ACC112 (cell line): ENCODE data around the gene PRR19.
A peak's percentile ranks its signal among the peaks of the same experiment; 100 is the strongest.

Experiments
- H2AFZ ChIP-seq: fragments of 200-600 bp; sonication (generic); one replicate; pipeline ENCODE4 v1.6.0; 2017; ENCODE audit warnings: antibody characterized with exemption, low read length; ENCODE audit not compliant: unreplicated experiment
- H3K27ac ChIP-seq: fragments of 200-600 bp; sonication (generic); 2 replicates; pipeline ENCODE4 v1.5.1; 2014; ENCODE audit warnings: low read depth, mild to moderate bottlenecking, antibody characterized with exemption, low read length, moderate library complexity
- H3K27me3 ChIP-seq: fragments of 200-600 bp; sonication (generic); 2 replicates; pipeline ENCODE4 v1.6.1; 2014; ENCODE audit warnings: mild to moderate bottlenecking, antibody characterized with exemption, low read length, moderate library complexity, mixed read lengths; ENCODE audit not compliant: insufficient read depth
- H3K36me3 ChIP-seq: fragments of 200-600 bp; sonication (generic); 2 replicates; pipeline ENCODE4 v1.6.1; 2016; ENCODE audit warnings: mild to moderate bottlenecking, antibody characterized with exemption, low read length, moderate library complexity, mixed read lengths; ENCODE audit not compliant: insufficient read depth
- H3K4me1 ChIP-seq: fragments of 200-600 bp; sonication (generic); one replicate; pipeline ENCODE4 v1.6.1; 2016; ENCODE audit warnings: low read length, mixed read lengths; ENCODE audit not compliant: insufficient read depth, unreplicated experiment, control insufficient read depth
- H3K4me3 ChIP-seq: fragments of 200-600 bp; sonication (generic); 2 replicates; pipeline ENCODE4 v1.5.1; 2014; ENCODE audit warnings: mild to moderate bottlenecking, low read depth, low read length
- H3K79me2 ChIP-seq: fragments of 200-600 bp; sonication (generic); one replicate; pipeline ENCODE4 v1.6.0; 2016; ENCODE audit warnings: low read length; ENCODE audit not compliant: control insufficient read depth, unreplicated experiment, insufficient read depth

PRR19 gene

GRCh38 chr19:42303101-42303464 lies 1.2 kb downstream of the PRR19 start:
- Histone ChIP-seq H2AFZ (peak overlapping the region; percentile 86), H3K4me3 (peak overlapping the region; percentile 87), H3K4me1 (peaks cover 7% of the 10 kb centered on the region), H3K36me3 (no peaks in the 10 kb centered on the region), H3K27me3 (no peaks in the 10 kb centered on the region), H3K27ac (no peak overlapping the region; the same call in 1 of the 2 replicates), H3K79me2 (no peaks in the 10 kb centered on the region)

GRCh38 chr19:42303876-42304275 lies 1.9 kb downstream of the PRR19 start:
- Histone ChIP-seq H3K27me3 (no peaks in the 10 kb centered on the region), H2AFZ (no peak overlapping the region), H3K36me3 (no peaks in the 10 kb centered on the region), H3K4me1 (peaks cover 7% of the 10 kb centered on the region), H3K27ac (no peak overlapping the region), H3K79me2 (no peaks in the 10 kb centered on the region), H3K4me3 (no peak overlapping the region)

- Histone ChIP-seq H3K36me3 (no peaks in the 10 kb centered on the region), H2AFZ (no peak overlapping the region), H3K4me3 (no peak overlapping the region), H3K27me3 (no peaks in the 10 kb centered on the region), H3K4me1 (peaks cover 7% of the 10 kb centered on the region), H3K27ac (no peak overlapping the region), H3K79me2 (no peaks in the 10 kb centered on the region)
Observed at GRCh38 chr19:42306646-42307045, 4.7 kb downstream of the PRR19 start.

- no peak overlapping the region for H3K4me3 ChIP-seq
- no peaks in the 10 kb centered on the region for H3K36me3 ChIP-seq
- H3K27ac ChIP-seq = no peak overlapping the region
- H3K79me2 ChIP-seq = no peaks in the 10 kb centered on the region
- no peaks in the 10 kb centered on the region for H3K4me1 ChIP-seq
- H3K27me3 ChIP-seq = peaks cover 19% of the 10 kb centered on the region
- no peak overlapping the region for H2AFZ ChIP-seq
Observed at GRCh38 chr19:42309686-42310085, 7.8 kb downstream of the PRR19 start.

GRCh38 chr19:42311657-42312056 lies 9.7 kb downstream of the PRR19 start:
- H3K27me3 ChIP-seq = peaks cover 22% of the 10 kb centered on the region
- no peak overlapping the region for H3K4me3 ChIP-seq
- no peaks in the 10 kb centered on the region for H3K79me2 ChIP-seq
- H2AFZ ChIP-seq = no peak overlapping the region
- H3K36me3 ChIP-seq = no peaks in the 10 kb centered on the region
- no peaks in the 10 kb centered on the region for H3K4me1 ChIP-seq
- H3K27ac ChIP-seq = no peak overlapping the region

- Histone ChIP-seq H3K27me3 (peaks cover 22% of the 10 kb centered on the region), H3K4me3 (no peak overlapping the region), H2AFZ (no peak overlapping the region), H3K4me1 (peaks cover 4% of the 10 kb centered on the region), H3K36me3 (no peaks in the 10 kb centered on the region), H3K27ac (no peak overlapping the region), H3K79me2 (no peaks in the 10 kb centered on the region)
Observed at GRCh38 chr19:42312370-42312769, 10.4 kb downstream of the PRR19 start.

- Histone ChIP-seq H3K4me3 (peak within 1 kb of the TSS; percentile 71), H3K27me3 (peaks cover 22% of the 10 kb centered on the region), H3K36me3 (no peaks in the 10 kb centered on the region), H3K79me2 (no peaks in the 10 kb centered on the region), H2AFZ (no peak within 1 kb of the TSS), H3K4me1 (peaks cover 4% of the 10 kb centered on the region), H3K27ac (no peak within 1 kb of the TSS)
Observed at GRCh38 chr19:42313096-42313839, 11.3 kb downstream of the PRR19 start, which contains the start of gene TMEM145. TMEM145 (plus strand) TSS chr19:42313309; CDS start chr19:42313377, 68 bp downstream.

- Histone ChIP-seq H3K79me2 (no peaks in the 10 kb centered on the region), H3K36me3 (no peaks in the 10 kb centered on the region), H3K27me3 (peaks cover 22% of the 10 kb centered on the region), H3K4me1 (peaks cover 4% of the 10 kb centered on the region), H2AFZ (no peak overlapping the region), H3K4me3 (no peak overlapping the region), H3K27ac (no peak overlapping the region)
Observed at GRCh38 chr19:42313840-42314755, 12.2 kb downstream of the PRR19 start.

- H3K27ac ChIP-seq = no peak overlapping the region
- H2AFZ ChIP-seq = no peak overlapping the region
- no peaks in the 10 kb centered on the region for H3K36me3 ChIP-seq
- H3K79me2 ChIP-seq = no peaks in the 10 kb centered on the region
- no peak overlapping the region for H3K4me3 ChIP-seq
- H3K27me3 ChIP-seq = peaks cover 22% of the 10 kb centered on the region
- peaks cover 4% of the 10 kb centered on the region for H3K4me1 ChIP-seq
Observed at GRCh38 chr19:42315024-42315423, 13.1 kb downstream of the PRR19 start.

- Histone ChIP-seq H3K4me1 (peaks cover 4% of the 10 kb centered on the region), H2AFZ (no peak overlapping the region), H3K27me3 (peaks cover 22% of the 10 kb centered on the region), H3K79me2 (no peaks in the 10 kb centered on the region), H3K27ac (no peak overlapping the region), H3K36me3 (no peaks in the 10 kb centered on the region), H3K4me3 (no peak overlapping the region)
Observed at GRCh38 chr19:42316223-42317211, 14.6 kb downstream of the PRR19 start.
